Mucosa of rectum (tissue), 2 donors: ENCODE data around the gene MYOM1.

ENCODE experiments used
- H3K27ac ChIP-seq, 2 donors: one replicate each; pipeline ENCODE4 v1.7.0; 2013; ENCODE audit warnings: inconsistent platforms in 2 of 2, low read depth in 2 of 2, low read length in 2 of 2
- H3K27me3 ChIP-seq, 2 donors: one replicate each; pipeline ENCODE4 v1.7.0; 2013; ENCODE audit warnings: low read length in 2 of 2; ENCODE audit not compliant: control insufficient read depth in 2 of 2, insufficient read depth in 2 of 2
- H3K36me3 ChIP-seq, 2 donors: one replicate each; pipeline ENCODE4 v1.7.0; 2013; ENCODE audit warnings: low read length in 2 of 2; ENCODE audit not compliant: control insufficient read depth in 2 of 2, insufficient read depth in 2 of 2
- H3K4me1 ChIP-seq, 2 donors: one replicate each; pipeline ENCODE4 v1.7.0; 2013; ENCODE audit warnings: low read length in 2 of 2, mild to moderate bottlenecking in 1 of 2; ENCODE audit not compliant: control insufficient read depth in 2 of 2, insufficient read depth in 2 of 2
- H3K4me3 ChIP-seq, 2 donors: one replicate each; pipeline ENCODE4 v1.7.0; 2013; ENCODE audit warnings: low read length in 2 of 2
- H3K9ac ChIP-seq, 2 donors: one replicate each; pipeline ENCODE4 v1.7.0; 2013; ENCODE audit warnings: low read length in 2 of 2, low read depth in 1 of 2, mild to moderate bottlenecking in 1 of 2
- H3K9me3 ChIP-seq, 2 donors: one replicate each; pipeline ENCODE4 v1.7.0; 2013; ENCODE audit warnings: low read length in 2 of 2; ENCODE audit not compliant: control insufficient read depth in 2 of 2
- donor health status: healthy.
- donor health status: Normal muscosa, but diverticular disease.

Gene MYOM1

DNA sequence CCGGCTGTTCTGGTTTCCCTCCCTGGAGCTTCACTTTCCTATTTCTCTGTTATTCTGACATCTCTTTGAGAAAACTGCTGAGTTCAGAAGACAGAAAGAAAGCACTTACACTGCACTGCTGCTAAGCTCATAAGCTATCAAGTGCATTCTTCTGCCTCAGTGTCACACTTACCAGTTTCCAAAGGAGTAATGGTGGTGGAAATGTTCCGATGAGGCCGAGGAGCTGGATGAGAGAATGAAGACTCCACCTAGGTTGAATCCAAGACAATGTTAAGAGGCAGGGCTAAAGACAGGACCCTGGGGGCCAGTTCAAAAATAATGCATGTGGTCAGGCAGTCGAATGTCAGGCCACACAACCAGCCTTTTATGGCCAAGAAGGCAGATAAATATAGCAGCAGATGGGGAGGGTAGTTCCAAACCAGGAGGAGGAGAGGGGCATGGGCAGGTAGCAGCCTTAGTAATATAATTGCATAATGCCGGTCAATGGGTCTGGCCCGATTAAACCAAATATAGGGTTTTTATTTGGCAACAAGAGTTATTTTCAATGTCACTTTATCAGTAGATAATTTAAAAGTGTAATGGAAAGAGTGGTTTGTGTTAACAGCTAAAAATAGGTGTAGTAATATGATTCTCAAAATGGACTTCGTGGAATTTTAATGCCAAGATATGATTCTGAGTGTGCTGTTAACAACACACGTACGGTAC, at the start of gene MYOM1:
MYOM1 (minus strand) TSS at position 338 of the 705 bp plus-strand sequence. CDS start 4,745 bp downstream, outside the sequence.
- Histone ChIP-seq H3K36me3 (no peaks in the 10 kb centered on the region), H3K9me3 (no peaks in the 10 kb centered on the region), H3K4me3 (peak within 1 kb of the TSS in 1 of 2 donors; percentile 24), H3K9ac (no peak within 1 kb of the TSS), H3K27me3 (no peaks in the 10 kb centered on the region), H3K27ac (peak within 1 kb of the TSS in 1 of 2 donors; percentile 11), H3K4me1 (peaks cover 10 to 16% of the 10 kb centered on the region in 2 donors)

DNA sequence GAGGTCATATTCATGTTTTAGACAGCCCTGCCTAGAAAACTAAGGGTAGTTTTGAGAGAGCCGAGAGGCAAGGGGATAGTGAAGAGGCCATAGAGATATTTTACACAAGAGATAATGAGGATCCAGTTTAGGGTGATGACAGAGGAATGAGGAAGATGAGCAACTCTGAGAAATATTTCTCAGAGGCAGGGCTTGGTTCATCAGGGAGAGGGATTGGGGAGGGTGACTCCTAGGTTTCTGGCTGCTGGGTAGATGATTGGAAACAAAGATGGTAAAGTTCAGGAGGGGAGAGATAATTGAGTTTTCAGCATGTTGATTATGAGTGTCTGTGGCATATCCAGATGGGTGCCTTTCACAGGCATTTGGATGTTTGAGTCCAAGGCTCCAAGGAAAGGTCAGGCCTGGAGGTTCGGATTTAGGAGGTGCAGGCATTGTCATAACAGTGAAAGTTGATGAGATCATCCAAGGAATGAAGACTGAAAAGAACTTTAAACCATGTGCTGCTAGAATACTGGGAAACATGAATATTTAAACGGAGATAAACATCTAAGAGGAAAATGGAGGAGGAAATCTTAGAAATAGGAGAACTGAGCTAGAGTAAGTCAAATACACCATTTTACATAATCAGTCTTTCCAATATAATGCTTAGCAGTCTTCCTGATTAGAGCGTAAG, 49.6 kb upstream of the MYOM1 start:
- H3K4me1 ChIP-seq = peaks cover 18 to 31% of the 10 kb centered on the region in 2 donors
- H3K27me3 ChIP-seq = no peaks in the 10 kb centered on the region
- H3K27ac ChIP-seq = no peak overlapping the region
- H3K9ac ChIP-seq = no peak overlapping the region
- H3K4me3 ChIP-seq = no peak overlapping the region
- peaks cover 12 to 15% of the 10 kb centered on the region in 2 donors for H3K36me3 ChIP-seq
- no peaks in the 10 kb centered on the region for H3K9me3 ChIP-seq

DNA sequence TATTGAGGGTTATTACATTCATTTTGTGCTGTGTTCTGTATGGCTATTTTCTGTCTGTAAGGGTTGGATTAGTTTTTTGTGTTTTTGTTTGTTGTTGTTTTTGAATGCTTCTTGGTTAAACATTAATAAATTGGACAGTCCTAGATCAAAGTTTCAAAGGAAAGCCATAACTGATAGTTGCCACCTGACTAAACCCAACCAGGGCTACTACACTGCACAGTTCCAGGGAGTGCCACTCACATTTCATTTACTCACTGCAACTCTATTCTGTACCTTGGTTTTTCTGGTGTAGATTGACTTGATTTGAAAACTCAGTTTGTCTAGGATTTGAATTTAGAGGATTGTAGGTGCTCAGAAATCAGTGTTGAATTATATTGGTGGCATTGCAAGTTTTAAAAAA, 48.5 kb upstream of the MYOM1 start:
- no peaks in the 10 kb centered on the region for H3K27me3 ChIP-seq
- H3K9ac ChIP-seq = no peak overlapping the region
- H3K27ac ChIP-seq = no peak overlapping the region
- no peak overlapping the region for H3K4me3 ChIP-seq
- H3K4me1 ChIP-seq = peaks cover 23 to 39% of the 10 kb centered on the region in 2 donors
- H3K36me3 ChIP-seq = peaks cover 4 to 6% of the 10 kb centered on the region in 2 donors
- no peaks in the 10 kb centered on the region for H3K9me3 ChIP-seq

DNA sequence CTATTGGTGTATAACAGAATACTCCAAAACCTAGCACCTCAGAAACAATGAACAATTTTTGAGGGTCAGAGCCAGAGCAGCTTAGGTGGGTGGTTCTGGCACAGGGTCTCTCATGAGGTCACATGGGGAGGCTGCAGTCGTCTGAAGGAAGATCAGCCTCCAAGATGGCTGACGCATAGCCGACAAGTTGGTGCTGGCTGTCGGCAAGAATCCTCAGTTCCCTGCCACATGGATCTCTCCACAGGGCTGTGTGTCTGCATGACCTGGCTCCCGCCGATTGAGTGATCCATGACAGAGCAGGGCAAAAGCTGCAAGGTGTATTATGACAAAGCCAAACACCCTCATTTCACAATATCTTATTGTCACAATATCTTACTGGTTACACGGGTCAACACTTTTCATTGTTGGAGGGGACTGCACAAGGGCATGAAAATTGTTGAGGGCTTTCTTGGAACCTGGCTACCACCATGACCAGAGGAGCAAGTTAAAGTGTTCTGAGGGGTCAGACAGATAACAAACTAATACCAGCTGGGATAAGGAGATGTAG, 46.4 kb upstream of the MYOM1 start:
- Histone ChIP-seq H3K9ac (no peak overlapping the region), H3K36me3 (no peaks in the 10 kb centered on the region), H3K4me1 (peaks cover 24 to 44% of the 10 kb centered on the region in 2 donors), H3K27ac (no peak overlapping the region), H3K9me3 (no peaks in the 10 kb centered on the region), H3K4me3 (no peak overlapping the region), H3K27me3 (no peaks in the 10 kb centered on the region)

DNA sequence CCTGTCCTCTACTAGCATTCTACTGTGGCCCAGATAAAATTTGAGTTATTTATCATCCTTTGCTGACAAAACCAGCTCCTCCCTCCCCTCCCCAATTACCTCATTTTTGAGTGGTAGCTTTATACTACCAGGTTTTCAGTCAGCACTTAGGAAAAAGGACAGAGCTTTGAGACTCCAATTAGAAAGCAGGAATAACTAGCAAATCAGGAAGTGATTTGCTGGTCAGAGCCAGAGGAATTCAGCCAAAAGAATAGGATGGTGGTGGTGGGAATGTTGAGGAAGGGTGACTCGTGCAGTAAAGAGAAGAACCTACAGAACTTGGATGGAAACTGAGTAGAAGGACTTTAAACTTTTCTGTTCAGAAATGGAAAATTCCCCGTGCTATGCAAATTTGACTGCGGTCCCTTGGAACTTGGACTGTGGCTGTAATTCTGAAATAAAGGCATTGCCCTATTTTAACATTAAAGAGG, 45.8 kb upstream of the MYOM1 start:
- Histone ChIP-seq H3K4me3 (peak overlapping the region in 1 of 2 donors; percentile 34), H3K4me1 (peaks cover 27 to 48% of the 10 kb centered on the region in 2 donors), H3K27me3 (no peaks in the 10 kb centered on the region), H3K36me3 (no peaks in the 10 kb centered on the region), H3K27ac (no peak overlapping the region), H3K9ac (no peak overlapping the region), H3K9me3 (no peaks in the 10 kb centered on the region)

DNA sequence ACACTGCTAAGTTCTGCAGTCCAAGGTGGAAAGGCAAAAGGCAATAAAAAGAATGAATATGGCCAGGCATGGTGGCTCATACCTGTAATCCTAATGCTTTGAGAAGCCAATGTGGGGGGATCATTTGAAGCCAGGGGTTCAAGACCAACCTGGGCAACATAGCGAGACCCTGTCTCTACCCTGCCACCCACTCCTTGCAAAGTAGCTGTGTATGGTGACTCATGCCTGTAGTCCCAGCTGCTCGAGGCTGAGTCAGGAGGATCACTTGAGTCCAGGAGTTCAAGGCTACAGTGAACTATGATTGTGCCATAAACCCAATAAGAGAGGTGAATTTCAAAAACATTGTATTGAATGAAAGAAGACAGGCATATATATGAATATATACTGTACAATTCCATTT, 44.6 kb upstream of the MYOM1 start:
- peak overlapping the region in 1 of 2 donors; percentile 31 for H3K27ac ChIP-seq
- peak overlapping the region; percentile 73 to 99 for H3K4me3 ChIP-seq

DNA sequence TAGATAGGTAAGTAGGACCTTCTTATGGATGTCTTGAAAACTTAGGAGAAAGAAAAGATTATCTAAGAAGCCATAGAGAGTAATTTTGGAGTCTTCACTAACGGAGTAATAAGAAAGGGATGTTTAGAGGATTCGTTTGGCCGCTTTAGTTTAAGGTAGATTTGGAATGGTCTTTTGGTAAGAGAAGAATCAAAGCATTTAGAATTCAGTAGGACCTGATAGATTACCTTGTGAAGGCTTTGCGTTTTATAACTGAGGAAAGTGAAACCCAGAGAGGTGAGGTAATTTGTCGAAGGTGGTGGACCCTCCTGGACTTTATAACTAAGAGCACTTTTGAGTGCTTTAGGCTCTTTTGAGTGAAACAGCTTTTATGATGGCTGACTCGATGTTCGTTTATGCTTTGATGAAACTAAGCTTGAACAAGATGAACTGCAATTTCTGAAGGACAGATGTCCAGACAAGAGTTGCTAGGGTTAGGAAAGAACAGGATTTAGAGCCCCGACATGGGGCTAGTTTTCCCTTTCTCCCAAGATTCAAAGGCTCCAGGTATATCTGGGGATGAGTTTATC, 43.4 kb upstream of the MYOM1 start:
- Histone ChIP-seq H3K4me1 (peaks cover 19 to 43% of the 10 kb centered on the region in 2 donors), H3K36me3 (peaks cover 2 to 6% of the 10 kb centered on the region in 2 donors), H3K9ac (peak overlapping the region; percentile 97 to 98), H3K27me3 (no peaks in the 10 kb centered on the region), H3K27ac (peak overlapping the region; percentile 97), H3K9me3 (no peaks in the 10 kb centered on the region), H3K4me3 (peak overlapping the region; percentile 73 to 99)

More for the DNA sequence above, 44.6 kb upstream of the MYOM1 start:
- Histone ChIP-seq H3K9me3 (no peaks in the 10 kb centered on the region), H3K4me1 (peaks cover 29 to 49% of the 10 kb centered on the region in 2 donors), H3K36me3 (no peaks in the 10 kb centered on the region), H3K27me3 (no peaks in the 10 kb centered on the region), H3K9ac (peak overlapping the region in 1 of 2 donors; percentile 98)

DNA sequence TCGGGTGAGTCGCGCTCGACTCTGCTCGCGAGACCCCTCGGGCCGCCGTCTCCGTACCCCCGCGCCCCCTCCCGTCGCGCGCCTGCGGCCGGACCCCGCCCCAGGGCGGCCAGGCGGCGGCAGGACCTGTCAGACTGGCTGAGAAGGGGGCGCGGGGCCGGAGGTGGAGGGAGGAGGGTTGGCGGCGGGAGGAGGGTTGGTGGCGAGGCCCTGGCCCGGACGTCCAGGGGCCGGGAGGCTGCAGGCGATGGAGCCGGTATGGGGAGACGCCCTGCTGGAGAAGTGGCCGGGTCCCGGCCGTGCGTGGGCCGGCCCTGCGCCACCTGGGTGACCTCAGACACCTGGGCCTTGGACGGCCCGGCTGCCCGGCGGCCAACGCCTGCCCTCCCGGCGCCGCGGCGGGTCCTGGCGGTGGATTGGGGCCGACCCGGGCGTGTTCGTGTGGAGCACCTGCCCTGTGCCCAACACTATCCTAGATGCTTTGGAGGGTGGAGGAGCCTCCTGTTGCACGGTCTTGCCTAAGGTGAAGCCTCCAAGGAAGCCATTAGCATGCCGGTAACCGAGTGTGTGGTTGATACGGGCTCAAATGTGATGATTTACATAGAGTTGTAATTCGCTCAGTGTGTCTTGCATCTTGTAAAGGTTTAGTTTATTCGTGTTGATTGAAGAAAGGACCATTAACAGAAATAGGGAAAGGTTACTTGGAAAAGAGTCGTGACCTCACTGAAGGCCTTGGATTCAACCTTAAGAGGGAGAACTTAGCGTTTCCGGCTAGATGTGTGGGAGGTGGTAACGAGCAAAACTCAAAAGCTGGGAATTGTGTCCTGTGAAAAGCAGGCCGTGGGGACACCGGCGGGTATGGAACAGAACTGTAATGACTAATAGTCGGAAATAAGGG, 42.7 kb upstream of the MYOM1 start:
- Histone ChIP-seq H3K27ac (peak overlapping the region; percentile 97), H3K9me3 (no peaks in the 10 kb centered on the region), H3K4me1 (peaks cover 15 to 36% of the 10 kb centered on the region in 2 donors), H3K4me3 (peak overlapping the region; percentile 73 to 99), H3K36me3 (peaks cover 8 to 10% of the 10 kb centered on the region in 2 donors), H3K27me3 (no peaks in the 10 kb centered on the region), H3K9ac (peak overlapping the region; percentile 97 to 98)
